Colonic mucosa (tissue), 4 donors: ENCODE data around the gene LYRM4. TPM values are rescaled to one million over a fixed set of nuclear protein-coding genes. Genes with fewer than 3 reads are reported as not detected.

Experiments used
- DNase-seq: peaks from one replicate; pipeline ENCODE4 v3.0.0-alpha.2; 2020
- H3K27ac ChIP-seq: fragments of 200-600 bp; one replicate; pipeline ENCODE4 v1.8.0; 2021
- H3K27me3 ChIP-seq: fragments of 200-600 bp; one replicate; pipeline ENCODE4 v1.8.0; 2021
- H3K36me3 ChIP-seq: fragments of 200-600 bp; one replicate; pipeline ENCODE4 v1.8.0; 2021
- H3K4me1 ChIP-seq: fragments of 200-600 bp; one replicate; pipeline ENCODE4 v1.8.0; 2021; ENCODE audit warnings: mild to moderate bottlenecking
- H3K4me3 ChIP-seq: fragments of 200-600 bp; one replicate; pipeline ENCODE4 v1.8.0; 2021
- H3K9ac ChIP-seq, 2 donors: one replicate each; pipeline ENCODE4 v1.7.0; 2013; ENCODE audit warnings: control low read depth in 2 of 2, low read depth in 2 of 2, low read length in 2 of 2
- H3K9me3 ChIP-seq: fragments of 200-600 bp; one replicate; pipeline ENCODE4 v1.8.0; 2021
- intact Hi-C: fragments of 100-400 bp; cut with DNase I; formaldehyde crosslinking; loops from one replicate; pipeline ENCODE4 v1.14.1; 2022
- total RNA-seq, 2 donors: library from RNA; stranded (reverse); fragmentation: NEBNext Ultra II Directional in 1 of 2; extraction: Animal tissue kit (Norgen Biotek cat#: 25700) in 1 of 2; gene quantifications; one replicate each; pipeline ENCODE4 v1.2.1, GENCODE V29; 2021
- TF ChIP-seq, protein P1 (sequence below): fragments of 200-600 bp; IDR thresholded peaks from one replicate; pipeline ENCODE4 v1.8.0; 2022; ENCODE audit warnings: antibody characterized with exemption, mild to moderate bottlenecking
- donor health status: healthy.
- donor health status: DM: no; HTN: no; CAD: no.
- donor health status: DM: no; HTN: no; CAD: no.

The LYRM4 gene
- total RNA-seq, 2 donors from 2014 or later: 14.0 to 17.4 TPM

DNA sequence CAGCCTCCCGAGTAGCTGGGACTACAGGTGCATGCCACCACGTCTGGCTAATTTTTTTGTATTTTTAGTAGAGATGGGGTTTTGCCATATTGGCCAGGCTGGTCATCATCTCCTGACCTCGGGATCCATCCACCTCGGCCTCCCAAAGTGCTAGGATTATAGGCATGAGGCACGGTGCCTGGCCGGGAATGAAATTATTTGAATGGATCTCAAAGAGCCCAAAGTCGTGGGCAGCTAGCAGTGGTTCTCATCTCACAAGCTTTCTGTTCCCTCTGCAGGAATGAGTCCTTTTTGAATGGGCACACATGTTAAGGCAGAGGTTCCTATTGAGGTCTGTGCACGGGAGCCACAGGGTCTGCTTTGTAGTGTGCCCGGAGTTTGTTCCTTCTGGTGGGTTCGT, 140.7 kb downstream of the LYRM4 start:
- H3K4me1 ChIP-seq: no peaks in the 10 kb centered on the region
- intact Hi-C loops: no loop called here

DNA sequence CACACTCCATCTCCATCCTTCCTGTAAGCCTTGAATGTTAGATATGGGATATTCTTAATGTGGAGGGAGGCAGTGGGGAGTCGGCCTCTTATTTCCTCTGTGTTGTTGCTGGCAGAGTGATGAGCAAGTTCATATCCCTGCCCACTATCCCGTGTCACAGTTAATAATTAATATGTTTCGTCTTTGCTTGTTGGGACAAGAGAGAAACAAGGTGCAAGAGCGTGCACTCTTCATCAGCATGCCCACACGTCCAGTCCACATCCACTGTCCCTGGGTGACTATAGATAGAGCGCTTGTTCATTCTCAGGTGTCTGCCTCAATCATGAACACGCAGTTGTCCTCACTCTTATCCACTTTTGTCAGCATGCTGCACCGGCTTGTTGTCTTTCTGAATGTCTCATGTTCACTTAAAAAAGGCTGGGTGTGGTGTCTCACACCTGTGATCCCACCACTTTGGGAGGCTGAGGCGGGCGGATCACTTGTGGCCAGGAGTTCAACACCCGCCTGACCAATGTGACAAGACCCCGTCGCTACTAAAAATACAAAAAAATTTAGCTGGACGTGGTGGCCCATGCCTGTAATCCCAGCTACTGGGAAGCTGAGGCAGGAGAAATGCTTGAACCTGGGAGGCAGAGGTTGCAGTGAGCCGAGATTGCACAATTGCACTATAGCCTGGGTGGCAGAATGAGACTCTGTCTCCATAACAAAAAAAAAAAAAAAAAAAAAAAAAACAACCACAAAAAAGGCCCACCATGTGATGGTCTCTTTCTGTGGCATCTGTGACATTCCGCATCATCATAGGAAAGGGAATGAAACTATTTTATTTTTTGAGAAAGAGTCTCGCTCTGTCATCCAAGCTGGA, 141.4 kb downstream of the LYRM4 start:
- intact Hi-C loops: loop anchor here (5.0 kb wide), 1 partner anchor 62 kb away; no protein-coding TSS in a partner anchor
- no peaks in the 10 kb centered on the region for H3K27me3 ChIP-seq
- DNase-seq: no peak
- H3K9ac ChIP-seq: no peak overlapping the region
- TF ChIP-seq, protein P1, sequence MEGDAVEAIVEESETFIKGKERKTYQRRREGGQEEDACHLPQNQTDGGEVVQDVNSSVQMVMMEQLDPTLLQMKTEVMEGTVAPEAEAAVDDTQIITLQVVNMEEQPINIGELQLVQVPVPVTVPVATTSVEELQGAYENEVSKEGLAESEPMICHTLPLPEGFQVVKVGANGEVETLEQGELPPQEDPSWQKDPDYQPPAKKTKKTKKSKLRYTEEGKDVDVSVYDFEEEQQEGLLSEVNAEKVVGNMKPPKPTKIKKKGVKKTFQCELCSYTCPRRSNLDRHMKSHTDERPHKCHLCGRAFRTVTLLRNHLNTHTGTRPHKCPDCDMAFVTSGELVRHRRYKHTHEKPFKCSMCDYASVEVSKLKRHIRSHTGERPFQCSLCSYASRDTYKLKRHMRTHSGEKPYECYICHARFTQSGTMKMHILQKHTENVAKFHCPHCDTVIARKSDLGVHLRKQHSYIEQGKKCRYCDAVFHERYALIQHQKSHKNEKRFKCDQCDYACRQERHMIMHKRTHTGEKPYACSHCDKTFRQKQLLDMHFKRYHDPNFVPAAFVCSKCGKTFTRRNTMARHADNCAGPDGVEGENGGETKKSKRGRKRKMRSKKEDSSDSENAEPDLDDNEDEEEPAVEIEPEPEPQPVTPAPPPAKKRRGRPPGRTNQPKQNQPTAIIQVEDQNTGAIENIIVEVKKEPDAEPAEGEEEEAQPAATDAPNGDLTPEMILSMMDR: no peak
- H3K4me3 ChIP-seq: no peak overlapping the region
- no peaks in the 10 kb centered on the region for H3K4me1 ChIP-seq
- no peak overlapping the region for H3K27ac ChIP-seq
- H3K36me3 ChIP-seq: no peaks in the 10 kb centered on the region
- H3K9me3 ChIP-seq: no peaks in the 10 kb centered on the region

More for the DNA sequence above, 140.7 kb downstream of the LYRM4 start:
- TF ChIP-seq, protein P1: no peak
- no peaks in the 10 kb centered on the region for H3K36me3 ChIP-seq
- H3K9ac ChIP-seq: no peak overlapping the region
- DNase-seq: no peak
- H3K4me3 ChIP-seq: no peak overlapping the region
- H3K27ac ChIP-seq: no peak overlapping the region
- no peaks in the 10 kb centered on the region for H3K27me3 ChIP-seq
- H3K9me3 ChIP-seq: no peaks in the 10 kb centered on the region

DNA sequence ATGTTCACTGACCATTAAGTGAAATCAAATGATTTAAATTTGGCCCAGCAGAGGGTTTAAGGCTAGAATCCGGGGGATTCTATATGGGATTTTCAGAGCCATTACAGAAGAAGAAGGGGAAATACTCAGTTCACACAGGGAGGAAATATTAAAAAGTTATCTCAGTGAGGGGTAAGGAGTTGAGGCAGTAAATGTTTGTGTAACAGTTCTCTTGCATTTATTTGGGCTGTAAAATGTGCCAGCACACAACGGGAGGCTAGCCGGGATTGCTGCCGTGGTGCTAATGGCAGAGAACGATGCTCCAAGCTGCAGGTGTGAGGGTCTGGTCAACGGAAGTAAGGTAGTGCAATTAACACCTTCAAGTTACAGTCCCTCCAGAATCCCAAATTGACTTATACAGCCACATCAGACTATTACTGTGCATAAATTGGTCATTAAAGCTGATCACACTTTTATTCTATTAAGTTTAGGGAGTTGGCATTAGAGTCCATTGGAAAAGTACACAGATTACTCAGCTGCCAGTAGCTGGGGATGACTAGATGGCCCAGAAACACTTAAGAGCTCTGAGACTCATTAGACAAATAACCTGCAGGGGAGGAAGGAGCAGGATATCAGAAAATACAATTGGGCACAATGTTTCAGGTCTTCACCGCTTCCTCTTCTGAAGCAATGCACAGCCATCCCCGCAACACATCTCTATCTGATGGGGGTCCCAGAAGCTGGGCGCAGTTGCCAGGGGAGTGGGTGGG, 144.3 kb downstream of the LYRM4 start:
- no peak for DNase-seq
- H3K27ac ChIP-seq: no peak overlapping the region
- no peaks in the 10 kb centered on the region for H3K27me3 ChIP-seq
- H3K4me3 ChIP-seq: no peak overlapping the region
- intact Hi-C loops: loop anchor here (5.0 kb wide), 1 partner anchor 59 kb away; no protein-coding TSS in a partner anchor
- H3K9ac ChIP-seq: no peak overlapping the region
- no peaks in the 10 kb centered on the region for H3K9me3 ChIP-seq
- TF ChIP-seq, protein P1: no peak
- H3K36me3 ChIP-seq: no peaks in the 10 kb centered on the region
- H3K4me1 ChIP-seq: no peaks in the 10 kb centered on the region

DNA sequence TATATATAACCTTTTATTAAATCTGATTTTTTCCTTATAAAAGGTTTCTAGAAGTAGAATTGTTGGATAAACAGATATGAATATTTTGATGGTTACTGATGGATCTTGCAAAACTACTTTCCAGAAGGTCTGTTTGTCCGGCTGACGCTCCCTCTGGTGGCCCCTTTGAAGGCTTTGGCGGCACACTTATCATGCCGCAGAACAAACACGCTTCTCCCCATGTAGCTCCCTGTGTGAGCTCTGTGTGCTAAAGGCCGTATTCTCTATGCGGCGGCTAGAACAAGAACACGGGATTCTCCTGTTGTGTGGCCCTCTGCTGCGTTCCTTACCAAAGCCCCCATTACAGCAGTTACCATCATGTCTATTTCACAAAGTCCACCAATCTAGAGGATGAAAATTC, 145.6 kb downstream of the LYRM4 start:
- no peaks in the 10 kb centered on the region for H3K27me3 ChIP-seq
- H3K9ac ChIP-seq: no peak overlapping the region
- H3K9me3 ChIP-seq: no peaks in the 10 kb centered on the region
- no peaks in the 10 kb centered on the region for H3K36me3 ChIP-seq
- H3K4me1 ChIP-seq: no peaks in the 10 kb centered on the region
- DNase-seq: peak; percentile 25
- no peak overlapping the region for H3K27ac ChIP-seq
- H3K4me3 ChIP-seq: no peak overlapping the region
- intact Hi-C loops: loop anchor here (5.0 kb wide), 1 partner anchor 58 kb away; no protein-coding TSS in a partner anchor
- TF ChIP-seq, protein P1: peak; percentile 37

DNA sequence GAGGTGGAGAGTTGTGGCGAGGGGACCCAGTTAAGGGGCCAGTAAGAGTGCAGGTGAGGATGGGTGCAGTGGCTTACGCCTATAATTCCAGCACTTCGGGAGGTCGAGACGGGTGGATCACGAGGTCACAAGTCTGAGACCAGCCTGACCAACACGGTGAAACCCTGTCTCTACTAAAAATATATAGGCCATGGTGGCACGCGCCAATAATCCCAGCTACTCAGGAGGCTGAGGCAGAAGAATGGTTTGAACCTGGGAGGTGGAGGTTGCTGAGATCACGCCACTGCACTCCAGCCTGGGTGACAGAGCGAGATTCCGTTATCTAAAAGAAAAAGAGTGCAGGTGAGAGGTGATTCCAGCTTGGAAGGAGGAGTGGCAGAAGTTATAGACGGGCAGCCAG, 147.7 kb downstream of the LYRM4 start:
- no peaks in the 10 kb centered on the region for H3K27me3 ChIP-seq
- no peak overlapping the region for H3K27ac ChIP-seq
- H3K4me3 ChIP-seq: no peak overlapping the region
- no peak overlapping the region for H3K9ac ChIP-seq
- no peaks in the 10 kb centered on the region for H3K4me1 ChIP-seq
- intact Hi-C loops: no loop called here
- DNase-seq: no peak
- no peaks in the 10 kb centered on the region for H3K9me3 ChIP-seq
- H3K36me3 ChIP-seq: no peaks in the 10 kb centered on the region
- TF ChIP-seq, protein P1: no peak
